ENCODE results near the gene PSMC1.

Gene PSMC1

DNA sequence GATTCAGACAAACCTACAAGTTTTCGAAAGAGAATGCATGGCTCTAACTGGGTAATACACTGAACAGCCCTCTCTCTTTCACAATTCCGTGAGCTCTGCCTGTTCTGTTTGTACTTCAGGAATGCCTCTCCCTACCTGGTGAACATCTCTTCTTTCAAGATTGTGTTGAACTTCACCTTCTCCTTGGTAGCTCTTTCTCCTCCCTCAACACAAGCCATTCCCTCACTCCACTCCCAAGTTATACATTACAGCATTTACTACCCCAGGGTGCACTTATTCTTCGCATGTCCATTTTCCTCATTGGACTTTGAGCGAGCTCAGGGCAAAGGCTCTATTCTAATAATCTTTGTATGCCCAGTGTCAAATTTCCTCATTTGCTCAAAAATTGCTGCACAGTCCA, 47.1 kb downstream of the PSMC1 start:
- Histone ChIP-seq H3K36me3 (ENCODE audit: control insufficient read depth, insufficient read depth, low read length) (peaks cover 31% of the 10 kb centered on the region), H3K4me3 (ENCODE audit: extremely low read depth, insufficient read depth, low read length, poor library complexity, severe bottlenecking) (no peak overlapping the region), H3K27ac (ENCODE audit: low read depth, low read length, severe bottlenecking) (no peak overlapping the region), H3K4me1 (ENCODE audit: control insufficient read depth, insufficient read depth, low read length, poor library complexity, severe bottlenecking) (no peaks in the 10 kb centered on the region), H3K9me3 (ENCODE audit: control insufficient read depth, low read length) (no peaks in the 10 kb centered on the region)
- WGBS, 2 experiments (ENCODE audit: insufficient coverage in 2 of 2): 91 to 96% methylated on average over 4 of the region's 4 CpGs

GRCh38 chr14:90304502-90304901, 48.1 kb downstream of the PSMC1 start:
- Histone ChIP-seq H3K9me3 (ENCODE audit: control insufficient read depth, low read length) (no peaks in the 10 kb centered on the region), H3K4me1 (ENCODE audit: control insufficient read depth, insufficient read depth, low read length, poor library complexity, severe bottlenecking) (no peaks in the 10 kb centered on the region), H3K36me3 (ENCODE audit: control insufficient read depth, insufficient read depth, low read length) (peaks cover 40% of the 10 kb centered on the region), H3K27ac (ENCODE audit: low read depth, low read length, severe bottlenecking) (no peak overlapping the region), H3K4me3 (ENCODE audit: extremely low read depth, insufficient read depth, low read length, poor library complexity, severe bottlenecking) (no peak overlapping the region)

DNA sequence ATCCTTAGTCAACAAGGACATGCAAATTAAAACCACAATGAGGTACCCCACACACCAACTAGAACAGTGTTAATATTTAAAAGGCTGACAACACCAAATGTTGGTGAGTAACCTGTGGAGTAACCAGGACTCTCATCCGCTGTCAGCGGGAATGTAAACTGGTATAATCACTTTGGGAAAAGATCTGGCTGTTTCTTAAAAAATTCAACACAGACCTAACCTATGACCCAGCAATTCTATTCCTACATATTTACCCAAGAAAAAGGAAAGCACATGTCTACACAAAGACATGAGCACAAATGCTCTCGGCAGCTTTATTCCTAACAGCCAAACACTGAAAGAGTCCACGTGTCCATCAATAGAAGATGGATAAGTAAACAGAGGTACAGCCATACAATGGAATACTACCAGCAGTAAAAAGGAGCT, 48.8 kb downstream of the PSMC1 start:
- WGBS, 2 experiments (ENCODE audit: insufficient coverage in 2 of 2): 92% methylated on average over 2 of the region's 4 CpGs
- Histone ChIP-seq H3K4me1 (ENCODE audit: control insufficient read depth, insufficient read depth, low read length, poor library complexity, severe bottlenecking) (no peaks in the 10 kb centered on the region), H3K9me3 (ENCODE audit: control insufficient read depth, low read length) (no peaks in the 10 kb centered on the region), H3K36me3 (ENCODE audit: control insufficient read depth, insufficient read depth, low read length) (peaks cover 45% of the 10 kb centered on the region), H3K27ac (ENCODE audit: low read depth, low read length, severe bottlenecking) (no peak overlapping the region), H3K4me3 (ENCODE audit: extremely low read depth, insufficient read depth, low read length, poor library complexity, severe bottlenecking) (no peak overlapping the region)

- 97% methylated on average over 6 to 7 of the region's 7 CpGs for WGBS, 2 experiments (ENCODE audit: insufficient coverage in 2 of 2)
- Histone ChIP-seq H3K4me1 (ENCODE audit: control insufficient read depth, insufficient read depth, low read length, poor library complexity, severe bottlenecking) (no peaks in the 10 kb centered on the region), H3K9me3 (ENCODE audit: control insufficient read depth, low read length) (no peaks in the 10 kb centered on the region), H3K4me3 (ENCODE audit: extremely low read depth, insufficient read depth, low read length, poor library complexity, severe bottlenecking) (no peak overlapping the region), H3K27ac (ENCODE audit: low read depth, low read length, severe bottlenecking) (no peak overlapping the region), H3K36me3 (ENCODE audit: control insufficient read depth, insufficient read depth, low read length) (peaks cover 60% of the 10 kb centered on the region)
These were observed 52.2 kb downstream of the PSMC1 start for GRCh38 chr14:90308561-90308960.

DNA sequence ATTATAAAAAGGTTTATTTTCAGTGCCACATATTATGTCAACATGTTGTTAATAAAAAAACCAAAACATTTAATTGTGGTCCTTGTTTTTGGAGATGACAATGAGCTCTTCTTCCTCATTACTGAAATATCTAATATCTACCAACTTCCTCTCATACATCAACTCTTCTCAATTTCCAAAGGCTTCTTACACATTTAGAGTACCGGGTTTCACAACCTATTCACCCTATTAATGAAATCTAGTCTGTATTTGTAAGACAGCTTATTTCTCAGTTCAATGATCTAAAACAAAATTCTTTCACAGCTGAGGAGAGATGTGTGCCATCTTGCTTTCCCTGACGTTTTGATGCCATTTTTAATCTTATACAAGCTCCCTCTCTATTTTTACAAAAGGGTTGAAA, 60.9 kb downstream of the PSMC1 start:
- Histone ChIP-seq H3K4me1 (ENCODE audit: control insufficient read depth, insufficient read depth, low read length, poor library complexity, severe bottlenecking) (no peaks in the 10 kb centered on the region), H3K4me3 (ENCODE audit: extremely low read depth, insufficient read depth, low read length, poor library complexity, severe bottlenecking) (no peak overlapping the region), H3K27ac (ENCODE audit: low read depth, low read length, severe bottlenecking) (no peak overlapping the region), H3K9me3 (ENCODE audit: control insufficient read depth, low read length) (no peaks in the 10 kb centered on the region), H3K36me3 (ENCODE audit: control insufficient read depth, insufficient read depth, low read length) (peaks cover 37% of the 10 kb centered on the region)
- no CpG with 5 or more reads among the region's 2 CpGs for WGBS, 2 experiments (ENCODE audit: insufficient coverage in 2 of 2)

DNA sequence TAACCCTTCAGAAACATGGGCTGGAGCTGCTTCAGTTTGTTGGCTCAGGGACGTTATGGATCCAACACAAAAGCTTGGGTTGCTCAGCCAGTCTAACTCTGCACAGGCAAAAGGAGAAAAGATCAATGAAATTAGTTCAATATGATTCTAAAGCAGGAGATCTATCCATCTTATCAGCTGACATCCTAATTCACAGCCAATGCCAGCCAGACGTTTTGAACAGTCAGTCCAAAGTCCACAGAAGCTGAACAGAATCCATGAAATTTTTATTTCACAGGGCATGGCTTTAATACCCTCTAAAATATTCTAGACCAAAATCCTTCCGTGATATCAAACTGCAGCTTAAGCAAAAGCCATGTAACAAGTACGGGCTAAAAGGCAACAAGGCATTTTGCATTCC, 61.7 kb downstream of the PSMC1 start:
- Histone ChIP-seq H3K9me3 (ENCODE audit: control insufficient read depth, low read length) (no peaks in the 10 kb centered on the region), H3K4me3 (ENCODE audit: extremely low read depth, insufficient read depth, low read length, poor library complexity, severe bottlenecking) (no peak overlapping the region), H3K36me3 (ENCODE audit: control insufficient read depth, insufficient read depth, low read length) (peaks cover 34% of the 10 kb centered on the region), H3K4me1 (ENCODE audit: control insufficient read depth, insufficient read depth, low read length, poor library complexity, severe bottlenecking) (no peaks in the 10 kb centered on the region), H3K27ac (ENCODE audit: low read depth, low read length, severe bottlenecking) (no peak overlapping the region)
- WGBS, 2 experiments (ENCODE audit: insufficient coverage in 2 of 2): 85 to 92% methylated on average over 3 to 4 of the region's 4 CpGs

- H3K36me3 ChIP-seq (ENCODE audit: control insufficient read depth, insufficient read depth, low read length): peaks cover 26% of the 10 kb centered on the region
- no peaks in the 10 kb centered on the region for H3K4me1 ChIP-seq (ENCODE audit: control insufficient read depth, insufficient read depth, low read length, poor library complexity, severe bottlenecking)
- H3K27ac ChIP-seq (ENCODE audit: low read depth, low read length, severe bottlenecking): no peak overlapping the region
- no peaks in the 10 kb centered on the region for H3K9me3 ChIP-seq (ENCODE audit: control insufficient read depth, low read length)
- no peak overlapping the region for H3K4me3 ChIP-seq (ENCODE audit: extremely low read depth, insufficient read depth, low read length, poor library complexity, severe bottlenecking)
- WGBS, 2 experiments (ENCODE audit: insufficient coverage in 2 of 2): 100% methylated on average over 1 of the region's 3 CpGs; no CpG with 5 or more reads in 1 of the 2 experiments
These were observed 62.8 kb downstream of the PSMC1 start for GRCh38 chr14:90319173-90319572.

DNA sequence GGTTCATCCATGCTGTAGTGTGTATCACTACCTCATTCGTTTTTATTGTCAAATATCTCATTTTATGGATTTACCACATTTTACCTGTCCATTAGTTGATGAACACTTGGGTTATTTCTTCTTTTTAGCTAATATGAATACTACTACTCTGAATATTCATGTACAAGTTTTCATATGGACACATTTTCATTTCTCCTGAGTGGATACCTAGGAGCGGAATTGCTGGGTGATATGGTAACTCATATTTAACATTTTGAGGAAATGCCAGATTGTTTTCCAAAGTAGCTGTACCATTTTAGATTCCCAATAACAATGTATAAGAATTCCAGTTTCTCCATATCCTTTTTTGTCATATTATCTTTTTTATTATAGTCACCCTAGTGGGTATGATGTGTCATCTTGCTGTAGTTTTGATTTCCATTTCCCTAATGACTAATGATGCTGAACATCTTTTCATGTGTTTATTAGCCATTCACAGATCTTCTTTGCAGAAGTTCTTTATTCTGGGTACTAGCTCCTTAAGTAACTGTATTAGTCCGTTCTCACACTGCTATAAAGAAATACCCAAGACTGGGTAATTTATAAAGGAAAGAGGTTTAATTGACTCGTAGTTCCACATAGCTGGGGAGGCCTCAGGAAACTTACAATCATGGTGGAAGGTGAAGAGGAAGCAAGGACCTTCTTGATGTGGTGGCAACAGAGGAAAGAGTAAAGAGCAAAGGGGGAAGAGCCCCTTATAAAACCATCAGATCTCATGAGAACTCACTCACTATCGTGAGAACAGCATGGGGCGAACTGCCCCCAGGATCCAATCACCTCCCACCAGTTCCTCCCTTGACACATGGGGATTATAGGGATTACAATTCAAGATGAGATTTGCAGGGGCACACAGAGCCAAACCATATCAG, 63.5 kb downstream of the PSMC1 start:
- WGBS, 2 experiments (ENCODE audit: insufficient coverage in 2 of 2): 94 to 100% methylated on average over 1 to 3 of the region's 6 CpGs
- no peak overlapping the region for H3K4me3 ChIP-seq (ENCODE audit: extremely low read depth, insufficient read depth, low read length, poor library complexity, severe bottlenecking)

GRCh38 chr14:90321891-90322290, 65.5 kb downstream of the PSMC1 start:
- Histone ChIP-seq H3K36me3 (ENCODE audit: control insufficient read depth, insufficient read depth, low read length) (peaks cover 14% of the 10 kb centered on the region), H3K4me3 (ENCODE audit: extremely low read depth, insufficient read depth, low read length, poor library complexity, severe bottlenecking) (no peak overlapping the region), H3K9me3 (ENCODE audit: control insufficient read depth, low read length) (no peaks in the 10 kb centered on the region), H3K27ac (ENCODE audit: low read depth, low read length, severe bottlenecking) (no peak overlapping the region), H3K4me1 (ENCODE audit: control insufficient read depth, insufficient read depth, low read length, poor library complexity, severe bottlenecking) (no peaks in the 10 kb centered on the region)
- 92 to 95% methylated on average over 2 to 4 of the region's 4 CpGs for WGBS, 2 experiments (ENCODE audit: insufficient coverage in 2 of 2)

More for the DNA sequence above, 63.5 kb downstream of the PSMC1 start:
- H3K9me3 ChIP-seq (ENCODE audit: control insufficient read depth, low read length): no peaks in the 10 kb centered on the region
- H3K27ac ChIP-seq (ENCODE audit: low read depth, low read length, severe bottlenecking): no peak overlapping the region
- H3K36me3 ChIP-seq (ENCODE audit: control insufficient read depth, insufficient read depth, low read length): peaks cover 26% of the 10 kb centered on the region
- H3K4me1 ChIP-seq (ENCODE audit: control insufficient read depth, insufficient read depth, low read length, poor library complexity, severe bottlenecking): no peaks in the 10 kb centered on the region
